Stimulated activated CD4-positive, alpha-beta T cell treated with anti-CD3 and anti-CD28 coated beads, Interleukin-4, amount 100 ng/mL, for 24 hours (primary cell): ENCODE results near the gene FOXD4L1.
"Not testable (repeated sequence)": the region's sequence is repeated elsewhere in the genome, so short reads cannot be mapped to it uniquely, and the experiment has no call there.

ENCODE experiments used
- DNase-seq: peaks from one replicate; pipeline ENCODE4 v3.0.0-alpha.2; 2020

The FOXD4L1 gene

DNA sequence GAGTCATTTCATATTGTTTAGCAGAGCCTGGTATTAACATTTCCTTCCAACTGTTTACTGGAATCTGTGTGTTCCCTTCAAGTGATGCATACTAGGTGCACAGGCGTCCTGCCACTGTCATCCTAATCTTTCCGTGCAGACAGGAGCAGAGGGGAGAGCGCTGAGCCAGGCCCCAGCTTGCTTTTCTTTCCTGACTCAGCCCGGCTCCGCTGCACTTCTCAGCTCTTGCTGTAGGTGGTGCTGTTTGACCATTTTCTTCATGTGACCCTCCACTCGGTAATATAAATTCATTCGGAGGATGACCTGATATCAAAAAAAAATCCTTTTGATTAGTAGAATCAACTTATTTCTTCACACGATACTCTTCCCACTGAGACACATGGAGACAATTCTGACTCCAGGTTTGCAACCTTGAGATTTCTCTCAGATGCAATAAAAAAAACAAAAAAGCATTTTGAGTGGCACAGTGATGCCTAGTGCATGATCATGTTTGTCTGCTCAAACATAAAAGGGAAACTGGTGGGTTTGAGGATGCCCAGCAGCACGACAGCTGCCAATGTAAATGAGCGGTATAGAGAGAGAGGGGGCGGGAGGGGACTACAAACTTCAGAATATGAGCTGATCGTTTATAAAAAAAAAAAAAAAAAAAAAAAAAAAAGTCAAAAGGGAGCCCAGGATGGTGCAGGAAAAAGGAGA, 29.0 kb downstream of the FOXD4L1 start:
- not testable (repeated sequence) for DNase-seq

DNA sequence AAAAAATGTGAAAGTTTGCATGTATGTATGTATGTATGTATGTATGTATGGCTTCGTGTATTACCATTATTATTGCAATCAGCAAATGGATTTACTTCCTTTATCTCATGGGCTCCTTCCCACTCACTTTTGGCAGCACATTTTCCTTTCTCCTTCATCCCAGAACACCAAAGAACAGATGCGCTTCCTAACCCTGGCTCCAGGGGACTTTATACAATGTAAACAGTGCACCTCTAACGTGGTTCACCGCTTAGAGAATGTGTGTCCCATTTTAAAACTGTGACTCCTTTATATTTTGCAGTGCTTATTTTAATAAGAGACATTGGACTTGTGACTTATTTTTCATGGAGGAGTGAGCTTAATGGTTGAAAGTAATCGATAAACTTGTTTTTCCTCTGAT, 29.7 kb downstream of the FOXD4L1 start:
- not testable (repeated sequence) for DNase-seq

DNA sequence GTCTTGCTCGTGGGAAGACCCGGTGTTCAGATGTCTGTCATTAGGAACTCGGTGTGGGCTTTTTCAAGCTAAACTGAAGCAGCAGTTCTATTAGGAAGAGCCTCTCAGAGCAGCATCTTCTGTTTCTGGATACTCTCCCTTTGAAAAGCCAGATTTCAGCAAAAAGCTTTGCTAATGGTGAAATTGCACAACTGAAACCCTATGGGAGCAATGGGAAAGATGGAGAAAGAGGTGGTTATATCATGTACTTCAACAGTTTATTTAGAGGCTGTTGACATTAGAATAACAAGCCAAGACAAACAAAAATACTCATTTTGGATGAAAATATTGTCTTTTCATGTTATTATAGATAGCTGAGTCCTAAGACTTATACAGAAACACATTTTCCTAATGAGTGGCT, 30.4 kb downstream of the FOXD4L1 start:
- DNase-seq: not testable (repeated sequence)

DNA sequence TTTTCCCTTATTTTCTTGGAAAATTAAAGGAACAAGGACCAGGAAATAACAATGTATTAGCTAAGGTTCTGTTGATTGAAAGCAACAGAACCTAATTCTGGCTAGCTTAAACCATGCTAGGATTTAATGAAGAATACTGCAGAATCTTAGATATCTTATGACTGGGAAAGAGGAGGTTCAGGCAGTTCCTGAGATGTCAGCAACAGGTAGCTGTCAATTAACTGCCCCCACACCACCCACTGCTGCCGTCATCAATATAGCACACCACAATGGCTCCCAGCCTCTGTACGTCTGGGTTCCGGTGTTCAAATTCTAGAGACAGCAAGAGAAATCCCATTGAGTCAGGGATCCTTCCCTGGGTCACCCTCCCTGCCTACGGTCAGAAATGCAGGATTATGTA, 34.5 kb downstream of the FOXD4L1 start:
- not testable (repeated sequence) for DNase-seq

DNA sequence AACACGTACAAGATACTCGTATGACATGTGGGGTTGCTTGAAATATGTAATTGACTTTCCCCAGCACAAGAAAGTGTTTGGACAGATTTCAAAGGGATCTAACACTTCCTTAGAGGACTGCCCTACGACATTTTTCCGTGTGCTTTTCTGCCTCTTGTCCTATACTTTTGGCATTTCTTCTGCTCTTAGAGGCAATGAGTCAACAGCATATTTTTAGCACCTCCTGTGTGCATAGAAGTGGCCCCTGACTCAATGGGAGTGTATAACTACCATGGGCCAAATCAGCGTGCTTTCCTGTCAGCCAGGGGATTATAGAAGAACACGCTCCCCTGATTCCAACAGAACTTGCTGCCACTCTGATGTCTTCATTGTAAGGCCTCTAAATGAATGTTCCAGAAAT, 38.1 kb downstream of the FOXD4L1 start:
- DNase-seq: not testable (repeated sequence)

DNA sequence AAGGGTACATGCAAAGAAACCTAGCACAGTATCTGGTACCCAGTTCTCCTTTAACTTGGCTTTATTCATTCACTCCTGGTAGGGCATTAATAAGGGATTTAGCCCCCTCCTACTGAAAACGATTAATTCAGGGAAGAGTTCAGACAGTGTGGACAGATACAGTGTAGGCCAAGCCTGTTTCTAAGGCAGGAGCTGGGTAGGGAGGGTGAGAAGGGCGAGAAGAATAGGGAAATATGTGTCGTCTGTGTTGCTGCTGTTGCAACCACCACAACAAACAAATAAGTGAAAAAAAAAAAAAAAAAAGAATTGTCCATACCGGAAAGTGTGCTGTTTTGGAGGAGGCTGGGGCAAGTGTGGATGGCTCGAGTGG, 42.4 kb downstream of the FOXD4L1 start:
- not testable (repeated sequence) for DNase-seq

DNA sequence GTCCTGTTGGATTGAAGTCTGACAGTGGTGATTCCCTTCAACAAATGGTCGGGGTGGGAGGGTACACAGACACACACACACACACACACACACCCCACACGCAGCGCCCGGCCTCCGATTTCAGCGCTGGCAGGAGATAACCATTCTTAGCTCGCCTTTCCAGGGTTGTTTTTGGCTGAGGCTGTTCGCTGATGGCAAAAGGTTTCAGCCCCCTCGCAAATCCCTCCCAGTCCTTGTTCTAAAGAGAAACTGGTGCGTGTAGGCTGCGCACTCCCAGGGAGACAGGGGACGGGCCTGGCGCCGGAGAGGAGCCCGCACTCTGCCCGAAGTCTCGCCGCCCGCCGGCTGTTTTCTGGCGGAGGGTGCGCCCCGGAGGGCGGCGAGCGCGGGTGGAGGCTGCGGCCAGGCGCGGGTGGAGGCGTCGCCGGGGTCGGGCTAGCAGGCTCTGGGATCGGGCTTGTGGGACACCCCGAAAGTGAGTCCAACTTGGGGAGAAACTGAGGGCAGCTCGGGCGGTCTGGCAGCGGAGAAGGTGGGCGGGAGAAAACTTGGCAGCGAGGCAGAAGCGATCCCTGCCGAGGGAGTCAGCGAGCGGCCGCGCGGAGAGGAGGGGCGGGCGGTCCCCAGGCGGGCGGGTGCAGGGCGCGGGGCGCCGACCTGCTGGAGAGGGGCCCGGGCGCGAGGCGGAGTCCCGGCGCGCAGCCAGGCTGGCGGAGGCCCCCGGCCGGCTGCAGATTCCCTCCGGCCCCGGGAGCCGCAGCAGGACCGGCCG, 42.9 kb downstream of the FOXD4L1 start:
- DNase-seq: peak; percentile 6

DNA sequence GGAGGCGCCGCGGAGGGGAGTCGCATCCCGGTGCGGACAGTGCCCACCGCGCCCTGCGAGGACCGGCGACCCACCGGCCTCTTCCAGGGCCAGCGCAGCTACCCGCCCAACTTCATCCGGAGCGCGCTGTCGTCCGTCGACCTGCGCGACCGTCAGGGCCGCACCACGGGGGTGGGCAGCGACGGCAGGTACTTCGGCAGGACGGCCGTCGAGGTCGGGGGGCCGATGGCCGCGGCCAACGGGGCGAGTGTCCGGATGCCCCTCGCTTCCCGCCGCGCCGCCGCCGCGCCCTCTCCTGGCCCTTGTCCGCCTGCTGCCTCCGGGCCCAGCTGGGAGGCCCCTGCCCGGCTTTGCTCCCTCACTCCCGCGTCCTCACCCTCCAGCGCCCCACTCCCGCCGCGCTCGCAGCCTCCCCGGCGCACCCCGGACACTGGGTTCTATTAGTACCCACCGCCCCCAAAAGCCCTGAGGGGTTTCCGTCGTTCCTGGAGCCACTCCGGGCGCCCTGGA, 43.6 kb downstream of the FOXD4L1 start:
- DNase-seq: not testable (repeated sequence)

DNA sequence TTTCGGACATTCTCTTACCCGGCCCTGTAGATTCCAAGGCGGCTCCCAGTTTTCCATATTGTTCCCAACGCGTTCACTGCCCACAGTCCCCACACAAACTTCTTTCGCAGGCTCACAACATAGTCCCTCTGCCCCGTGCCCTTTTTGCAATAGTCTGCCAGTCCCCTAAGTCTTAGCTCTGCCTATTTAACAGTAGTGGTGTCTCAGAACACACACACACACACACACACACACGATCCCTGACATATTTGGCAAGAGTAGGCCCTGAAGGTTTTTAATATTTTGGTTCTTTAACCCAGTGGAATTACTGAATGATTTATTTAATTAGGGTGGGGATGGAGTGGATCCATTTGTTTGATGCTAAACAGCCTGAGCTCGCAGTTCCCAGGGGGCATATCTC, 44.1 kb downstream of the FOXD4L1 start:
- DNase-seq: not testable (repeated sequence)
